Measurements from ENCODE around the gene VAV3. TPM values are rescaled to one million over a fixed set of nuclear protein-coding genes. Genes with fewer than 3 reads are reported as not detected.
A peak's percentile ranks its signal among the peaks of the same experiment; 100 is the strongest.
"Not testable (repeated sequence)": the region's sequence is repeated elsewhere in the genome, so short reads cannot be mapped to it uniquely, and the experiment has no call there.

VAV3 gene
- total RNA-seq, 2 experiments from 2014 or later = 5.5 to 5.6 TPM

DNA sequence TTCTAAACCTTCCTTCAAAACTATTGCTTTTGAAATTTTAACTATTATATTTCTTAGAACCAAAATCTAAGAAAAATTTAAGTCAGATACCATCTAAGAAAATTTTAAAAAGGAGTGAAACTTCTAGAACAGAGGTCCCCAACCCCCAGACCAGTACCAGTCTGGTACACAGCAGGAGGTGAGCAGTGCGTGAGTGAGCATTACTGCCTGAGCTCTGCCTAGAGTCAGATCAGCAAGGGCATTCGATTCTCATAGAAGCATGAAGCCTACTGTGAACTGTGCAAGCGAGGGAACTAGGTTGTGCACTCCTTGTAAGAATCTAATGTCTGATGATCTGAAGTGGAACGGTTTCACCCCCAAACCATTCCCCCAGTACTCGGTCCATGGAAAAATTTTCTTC, 106.7 kb downstream of the VAV3 start:
- ATAC-seq (ENCODE audit: poor library complexity) = no peak
- ChIA-PET CTCF (no interaction called here), POLR2A (no interaction called here)
- intact Hi-C loops (cut with DNase I, micrococcal nuclease) = no loop called here
- H3K27me3 ChIP-seq (ENCODE audit: control insufficient read depth in 1 of 2, insufficient read depth in 2 of 2, low read length in 2 of 2) = no peaks in the 10 kb centered on the region
- no peaks in the 10 kb centered on the region for H3K4me1 ChIP-seq (ENCODE audit: insufficient read depth, low read length)
- no peaks in the 10 kb centered on the region for H3K36me3 ChIP-seq (ENCODE audit: insufficient read depth, low read length)
- Mint-ChIP-seq H3K4me1 (ENCODE audit: low read depth) (no peaks in the 10 kb centered on the region), H3K9me3 (peaks cover 7% of the 10 kb centered on the region), H3K36me3 (ENCODE audit: low read depth) (no peaks in the 10 kb centered on the region), H3K27me3 (no peaks in the 10 kb centered on the region), H3K4me3 (no peak overlapping the region), H3K27ac (no peak overlapping the region)
- H3K9me3 ChIP-seq (ENCODE audit: control insufficient read depth in 1 of 2, insufficient read depth in 1 of 2, low read length in 2 of 2) = peaks cover 4 to 12% of the 10 kb centered on the region in 2 experiments
- H3K4me3 ChIP-seq (ENCODE audit: low read length) = no peak overlapping the region
- no peak overlapping the region for H3K27ac ChIP-seq (ENCODE audit: low read depth in 1 of 2, low read length in 2 of 2)
- TF ChIP-seq CTCF (IDR thresholded peaks at IDR 0.05) = no peak
- DNase-seq = no peak

DNA sequence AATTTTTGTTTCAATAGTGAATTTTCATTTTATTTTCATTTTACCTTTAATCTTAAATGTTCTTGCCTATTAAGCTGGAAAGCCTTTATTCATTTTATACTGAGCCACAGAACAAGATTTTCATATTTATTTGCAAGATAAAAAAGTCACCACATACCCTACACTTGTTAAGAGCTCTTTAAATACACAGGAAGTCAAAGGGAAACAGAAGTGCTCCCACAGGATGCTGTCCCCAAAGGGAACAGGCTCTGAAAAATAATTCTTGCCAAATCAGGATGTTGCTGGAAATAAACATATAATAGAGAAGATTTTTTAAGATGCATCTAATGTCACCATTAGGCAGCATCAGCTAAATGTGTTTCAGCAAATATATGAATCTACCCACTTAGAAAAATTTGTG, 113.6 kb downstream of the VAV3 start:
- Histone ChIP-seq H3K4me1 (ENCODE audit: insufficient read depth, low read length) (no peaks in the 10 kb centered on the region), H3K27me3 (ENCODE audit: control insufficient read depth in 1 of 2, insufficient read depth in 2 of 2, low read length in 2 of 2) (no peaks in the 10 kb centered on the region), H3K27ac (ENCODE audit: low read depth in 1 of 2, low read length in 2 of 2) (no peak overlapping the region), H3K4me3 (ENCODE audit: low read length) (no peak overlapping the region), H3K36me3 (ENCODE audit: insufficient read depth, low read length) (no peaks in the 10 kb centered on the region), H3K9me3 (ENCODE audit: control insufficient read depth in 1 of 2, insufficient read depth in 1 of 2, low read length in 2 of 2) (no peaks in the 10 kb centered on the region)
- ChIA-PET CTCF (no interaction called here), POLR2A (interaction anchor here (0.6 to 0.7 kb wide), 2 partner anchors 12 to 46 kb away, joined by 3 to 5 read pairs; no protein-coding TSS in a partner anchor)
- no peak for TF ChIP-seq CTCF (IDR thresholded peaks at IDR 0.05)
- DNase-seq = no peak
- H3K27ac Mint-ChIP-seq = no peak overlapping the region
- no peaks in the 10 kb centered on the region for H3K9me3 Mint-ChIP-seq
- intact Hi-C loops (cut with DNase I, micrococcal nuclease) = no loop called here
- H3K36me3 Mint-ChIP-seq (ENCODE audit: low read depth) = no peaks in the 10 kb centered on the region
- H3K4me1 Mint-ChIP-seq (ENCODE audit: low read depth) = peaks cover 24% of the 10 kb centered on the region
- no peak for ATAC-seq (ENCODE audit: poor library complexity)
- no peaks in the 10 kb centered on the region for H3K27me3 Mint-ChIP-seq
- no peak overlapping the region for H3K4me3 Mint-ChIP-seq

GRCh38 chr1:107844541-107845194, 120.3 kb downstream of the VAV3 start:
- Histone ChIP-seq H3K4me1 (ENCODE audit: insufficient read depth, low read length) (peaks cover 14% of the 10 kb centered on the region), H3K4me3 (ENCODE audit: low read length) (peak overlapping the region; percentile 22)
- Mint-ChIP-seq H3K4me1 (ENCODE audit: low read depth) (peaks cover 70% of the 10 kb centered on the region), H3K4me3 (peak overlapping the region; percentile 35), H3K27ac (peak overlapping the region; percentile 64)
- H3K9me3 ChIP-seq (ENCODE audit: control insufficient read depth in 1 of 2, insufficient read depth in 1 of 2, low read length in 2 of 2); intact Hi-C loops (cut with DNase I, micrococcal nuclease); H3K27ac ChIP-seq (ENCODE audit: low read depth in 1 of 2, low read length in 2 of 2); H3K27me3 Mint-ChIP-seq; H3K36me3 Mint-ChIP-seq (ENCODE audit: low read depth); H3K36me3 ChIP-seq (ENCODE audit: insufficient read depth, low read length); CTCF ChIA-PET; H3K9me3 Mint-ChIP-seq; ATAC-seq (ENCODE audit: poor library complexity); H3K27me3 ChIP-seq (ENCODE audit: control insufficient read depth in 1 of 2, insufficient read depth in 2 of 2, low read length in 2 of 2): not testable (repeated sequence)
- peak in 2 of 14 experiments; percentile 16 to 60 for DNase-seq
- POLR2A ChIA-PET = interaction anchor here (0.6 to 1.4 kb wide), 3 partner anchors 13 to 85 kb away, joined by 3 to 5 read pairs (median 4); no protein-coding TSS in a partner anchor

DNA sequence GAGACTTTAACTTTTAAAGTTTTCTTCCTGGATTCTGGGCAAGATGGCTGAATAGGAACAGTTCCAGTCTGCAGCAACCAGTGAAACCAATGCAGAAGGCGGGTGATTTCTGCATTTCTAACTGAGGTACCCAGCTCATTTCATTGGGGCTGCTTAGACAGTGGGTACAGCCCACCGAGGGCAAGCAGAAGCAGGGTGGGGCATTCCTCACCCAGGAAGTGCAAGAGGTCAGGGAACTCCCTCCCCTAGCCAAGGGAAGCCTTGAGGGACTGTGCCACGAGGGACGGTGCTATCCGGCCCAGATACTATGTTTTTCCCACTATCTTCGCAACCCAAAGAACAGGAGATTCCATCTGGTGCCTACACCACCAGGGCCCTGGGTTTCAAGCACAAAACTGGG, 121.0 kb downstream of the VAV3 start:
- ATAC-seq (ENCODE audit: poor library complexity) = no peak
- Histone ChIP-seq H3K27ac (ENCODE audit: low read depth in 1 of 2, low read length in 2 of 2) (no peak overlapping the region), H3K9me3 (ENCODE audit: control insufficient read depth in 1 of 2, insufficient read depth in 1 of 2, low read length in 2 of 2) (no peaks in the 10 kb centered on the region)

More for the DNA sequence above, 121.0 kb downstream of the VAV3 start:
- no peak for TF ChIP-seq CTCF (IDR thresholded peaks at IDR 0.05)
- peaks cover 6% of the 10 kb centered on the region for H3K9me3 Mint-ChIP-seq
- Histone ChIP-seq H3K4me3 (ENCODE audit: low read length) (no peak overlapping the region), H3K4me1 (ENCODE audit: insufficient read depth, low read length) (peaks cover 14% of the 10 kb centered on the region), H3K27me3 (ENCODE audit: control insufficient read depth in 1 of 2, insufficient read depth in 2 of 2, low read length in 2 of 2) (no peaks in the 10 kb centered on the region), H3K36me3 (ENCODE audit: insufficient read depth, low read length) (no peaks in the 10 kb centered on the region)
- CTCF ChIA-PET = no interaction called here
- DNase-seq = peak in 2 of 14 experiments; percentile 13 to 33
- H3K4me3 Mint-ChIP-seq = no peak overlapping the region
- H3K4me1 Mint-ChIP-seq (ENCODE audit: low read depth) = peaks cover 69% of the 10 kb centered on the region
- no peaks in the 10 kb centered on the region for H3K27me3 Mint-ChIP-seq
- H3K36me3 Mint-ChIP-seq (ENCODE audit: low read depth) = no peaks in the 10 kb centered on the region
- intact Hi-C loops (cut with DNase I, micrococcal nuclease) = no loop called here
- POLR2A ChIA-PET = interaction anchor here (1.2 to 1.4 kb wide), 2 partner anchors 12 to 15 kb away, joined by 3 to 5 read pairs; no protein-coding TSS in a partner anchor
- H3K27ac Mint-ChIP-seq = no peak overlapping the region

Data from CD4-positive, alpha-beta T cell (primary cell).